GM03348 (cell line): ENCODE results near the gene PSMB11.
"Not testable (repeated sequence)": the region's sequence is repeated elsewhere in the genome, so short reads cannot be mapped to it uniquely, and the experiment has no call there.

Experiments
- DNase-seq: peaks from one replicate; pipeline ENCODE4 v3.0.0; 2012; ENCODE audit warnings: low spot score

The PSMB11 gene

GRCh38 chr14:23042162-23042965, at the start of gene PSMB11:
PSMB11 (plus strand) TSS chr14:23042212; CDS start chr14:23042226, 14 bp downstream.
- no peak for DNase-seq

GRCh38 chr14:22993517-22993916, 48.5 kb upstream of the PSMB11 start:
- no peak for DNase-seq

- DNase-seq = peak; percentile 54
Observed at GRCh38 chr14:22994762-22995275, 47.2 kb upstream of the PSMB11 start.

GRCh38 chr14:22995889-22996625, 46.0 kb upstream of the PSMB11 start:
- no peak for DNase-seq

GRCh38 chr14:22996768-22997654, 45.0 kb upstream of the PSMB11 start:
- no peak for DNase-seq

- DNase-seq = no peak
Observed at GRCh38 chr14:22997676-22998323, 44.2 kb upstream of the PSMB11 start.

GRCh38 chr14:22998329-22999012, 43.5 kb upstream of the PSMB11 start:
- no peak for DNase-seq

GRCh38 chr14:23000860-23001259, 41.2 kb upstream of the PSMB11 start:
- DNase-seq = no peak

GRCh38 chr14:23002592-23002991, 39.4 kb upstream of the PSMB11 start:
- DNase-seq = no peak

- DNase-seq = not testable (repeated sequence)
Observed at GRCh38 chr14:23004274-23004673, 37.7 kb upstream of the PSMB11 start.

- no peak for DNase-seq
Observed at GRCh38 chr14:23005451-23006187, 36.4 kb upstream of the PSMB11 start.

- no peak for DNase-seq
Observed at GRCh38 chr14:23006188-23006534, 35.9 kb upstream of the PSMB11 start.

GRCh38 chr14:23006544-23007419, 35.2 kb upstream of the PSMB11 start:
- DNase-seq = peak; percentile 99

GRCh38 chr14:23008831-23009230, 33.2 kb upstream of the PSMB11 start:
- no peak for DNase-seq

GRCh38 chr14:23009483-23009938, 32.5 kb upstream of the PSMB11 start:
- no peak for DNase-seq

GRCh38 chr14:23009939-23010726, 31.9 kb upstream of the PSMB11 start, which contains the start of gene C14orf93:
C14orf93 (minus strand) TSS chr14:23010143; CDS start chr14:22999023, 11,120 bp downstream.
- peak; percentile 96 for DNase-seq

GRCh38 chr14:23013054-23013748, 28.8 kb upstream of the PSMB11 start:
- no peak for DNase-seq

- DNase-seq = not testable (repeated sequence)
Observed at GRCh38 chr14:23013749-23014054, 28.3 kb upstream of the PSMB11 start.
